ENCODE measurements around the gene ALG11.

The ALG11 gene

GRCh38 chr13:52011632-52012511, at the start of gene ALG11:
Gene ALG11 (plus strand): TSS chr13:52012398. CDS start chr13:52012419, 21 bp downstream.
- peak within 1 kb of the TSS; percentile 60 for H3K27ac ChIP-seq

DNA sequence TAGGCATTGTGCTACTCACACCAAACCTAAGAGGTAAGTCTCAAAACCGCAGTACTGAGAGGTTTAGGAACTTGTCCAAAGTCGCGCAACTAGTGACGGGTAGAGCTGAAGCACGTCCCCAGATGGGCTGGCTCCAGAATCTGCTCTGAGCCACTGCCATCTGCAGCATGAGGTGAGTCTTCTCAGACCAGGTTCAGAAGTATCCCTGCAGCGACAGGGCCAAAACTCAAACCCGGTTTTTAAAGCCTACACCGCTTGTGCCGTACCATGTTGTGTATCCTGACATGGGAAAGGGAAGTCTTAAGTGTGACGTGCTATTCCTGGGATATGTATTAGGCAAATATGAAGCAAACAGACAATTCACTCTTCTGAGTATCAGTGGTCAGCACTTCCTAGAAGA, 46.0 kb upstream of the ALG11 start:
- no peak for TF ChIP-seq CTCF (IDR thresholded peaks at IDR 0.05)
- no peak for TF ChIP-seq ZFX (IDR thresholded peaks at IDR 0.05; ENCODE audit: borderline replicate concordance)
- no peak overlapping the region for H3K27ac ChIP-seq

More at GRCh38 chr13:52011632-52012511, at the start of gene ALG11:
- TF ChIP-seq ZFX (IDR thresholded peaks at IDR 0.05; ENCODE audit: borderline replicate concordance) (no peak), CTCF (IDR thresholded peaks at IDR 0.05) (no peak)

GRCh38 chr13:51967482-51968446, 44.4 kb upstream of the ALG11 start:
- H3K27ac ChIP-seq = no peak overlapping the region
- TF ChIP-seq CTCF (IDR thresholded peaks at IDR 0.05) (no peak), ZFX (IDR thresholded peaks at IDR 0.05; ENCODE audit: borderline replicate concordance) (no peak)

- H3K27ac ChIP-seq = no peak overlapping the region
- TF ChIP-seq ZFX (IDR thresholded peaks at IDR 0.05; ENCODE audit: borderline replicate concordance) (no peak), CTCF (IDR thresholded peaks at IDR 0.05) (no peak)
Observed at GRCh38 chr13:51970349-51970748, 41.8 kb upstream of the ALG11 start.

GRCh38 chr13:51971520-51972426, 40.4 kb upstream of the ALG11 start:
- TF ChIP-seq ZFX (IDR thresholded peaks at IDR 0.05; ENCODE audit: borderline replicate concordance) (no peak), CTCF (IDR thresholded peaks at IDR 0.05) (no peak)
- no peak overlapping the region for H3K27ac ChIP-seq

DNA sequence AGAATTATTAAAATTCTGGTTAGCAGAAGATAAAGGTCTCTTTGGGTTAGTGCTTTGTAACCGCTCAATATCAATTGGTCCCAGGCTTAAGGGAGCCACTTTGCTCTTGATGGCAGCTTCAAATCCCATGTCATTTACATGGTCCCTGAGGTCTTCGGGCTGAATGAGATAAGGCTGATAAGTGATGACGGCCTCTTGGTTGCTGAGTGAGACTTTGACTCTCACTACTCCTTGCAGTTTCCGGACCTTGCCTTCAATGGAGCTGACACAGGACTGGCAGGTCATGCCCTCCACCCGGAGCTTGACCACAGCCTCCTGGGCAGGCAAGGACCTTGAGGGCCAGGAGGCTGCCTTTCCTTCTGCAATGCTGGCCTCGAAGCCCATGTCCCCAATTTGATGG, 37.7 kb upstream of the ALG11 start:
- H3K27ac ChIP-seq = no peak overlapping the region
- TF ChIP-seq CTCF (IDR thresholded peaks at IDR 0.05) (no peak), ZFX (IDR thresholded peaks at IDR 0.05; ENCODE audit: borderline replicate concordance) (no peak)
